ENCODE measurements around the gene OR5B21. TPM values are rescaled to one million over a fixed set of nuclear protein-coding genes. Genes with fewer than 3 reads are reported as not detected.

Gene OR5B21
- total RNA-seq, 1 donor from 2014 or later = not detected

DNA sequence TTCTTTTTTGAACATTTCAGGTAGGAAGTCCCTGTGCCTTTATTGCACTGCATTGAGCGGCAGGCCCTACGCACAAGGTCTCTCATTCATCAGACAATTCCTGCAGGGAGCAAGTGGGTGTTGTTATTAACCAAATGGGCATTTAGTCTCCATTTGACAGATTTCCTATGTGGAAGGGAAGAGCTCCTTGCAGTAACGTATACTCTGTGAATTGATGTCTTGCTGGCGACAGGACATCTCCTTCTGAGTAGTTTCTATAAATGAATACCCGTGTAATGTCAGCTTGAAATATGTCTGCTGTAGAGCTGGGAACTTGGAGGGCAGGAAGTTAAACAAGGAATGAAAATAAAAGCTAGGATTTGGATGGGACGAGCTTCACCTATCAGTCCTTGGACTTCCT lies 3.7 kb downstream of the OR5B21 start:
- H3K36me3 ChIP-seq = no peaks in the 10 kb centered on the region
- no peak overlapping the region for H3K27ac ChIP-seq (replicated peaks)
- no peaks in the 10 kb centered on the region for H3K27me3 ChIP-seq (ENCODE audit: low read depth)
- intact Hi-C loops (cut with micrococcal nuclease) = no loop called here
- no peak for TF ChIP-seq CTCF (IDR thresholded peaks at IDR 0.05; ENCODE audit: borderline replicate concordance)
- H3K4me1 ChIP-seq = no peaks in the 10 kb centered on the region
- no peak overlapping the region for H3K4me3 ChIP-seq
- H3K9me3 ChIP-seq (replicated peaks) = no peaks in the 10 kb centered on the region
- DNase-seq = no peak

- Histone ChIP-seq H3K36me3 (no peaks in the 10 kb centered on the region), H3K4me3 (no peak overlapping the region), H3K9me3 (replicated peaks) (no peaks in the 10 kb centered on the region), H3K4me1 (no peaks in the 10 kb centered on the region), H3K27me3 (ENCODE audit: low read depth) (no peaks in the 10 kb centered on the region), H3K27ac (replicated peaks) (no peak overlapping the region)
- TF ChIP-seq CTCF (IDR thresholded peaks at IDR 0.05; ENCODE audit: borderline replicate concordance) = no peak
- DNase-seq = no peak
- intact Hi-C loops (cut with micrococcal nuclease) = no loop called here
Observed at GRCh38 chr11:58503361-58503856, 4.5 kb downstream of the OR5B21 start.

DNA sequence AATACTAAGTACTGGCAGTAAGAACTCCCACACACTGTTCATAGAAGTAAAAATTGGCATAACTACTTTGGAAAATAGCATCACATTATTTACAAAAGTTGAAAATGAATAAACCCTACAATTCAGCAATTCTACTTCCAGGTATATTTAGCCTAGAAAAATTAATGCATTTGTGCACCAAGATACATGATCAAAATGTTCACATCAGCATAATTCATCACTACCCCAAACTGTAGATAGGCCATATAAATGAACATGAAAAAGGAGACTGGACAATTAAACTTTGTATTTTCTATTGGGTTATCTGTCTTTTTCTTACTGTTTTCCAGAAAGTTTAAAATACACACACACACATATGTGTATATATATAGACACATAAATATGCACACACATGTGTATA lies 5.9 kb downstream of the OR5B21 start:
- Histone ChIP-seq H3K9me3 (replicated peaks) (no peaks in the 10 kb centered on the region), H3K27ac (replicated peaks) (no peak overlapping the region), H3K4me1 (no peaks in the 10 kb centered on the region), H3K4me3 (no peak overlapping the region), H3K36me3 (no peaks in the 10 kb centered on the region), H3K27me3 (ENCODE audit: low read depth) (no peaks in the 10 kb centered on the region)
- TF ChIP-seq CTCF (IDR thresholded peaks at IDR 0.05; ENCODE audit: borderline replicate concordance) = no peak
- intact Hi-C loops (cut with micrococcal nuclease) = no loop called here
- DNase-seq = no peak

- Histone ChIP-seq H3K36me3 (no peaks in the 10 kb centered on the region), H3K9me3 (replicated peaks) (no peaks in the 10 kb centered on the region), H3K27ac (replicated peaks) (no peak overlapping the region), H3K27me3 (ENCODE audit: low read depth) (no peaks in the 10 kb centered on the region), H3K4me3 (no peak overlapping the region), H3K4me1 (peaks cover 3% of the 10 kb centered on the region)
- intact Hi-C loops (cut with micrococcal nuclease) = no loop called here
- no peak for TF ChIP-seq CTCF (IDR thresholded peaks at IDR 0.05; ENCODE audit: borderline replicate concordance)
- DNase-seq = no peak
Observed at GRCh38 chr11:58498464-58498863, 9.4 kb downstream of the OR5B21 start.

DNA sequence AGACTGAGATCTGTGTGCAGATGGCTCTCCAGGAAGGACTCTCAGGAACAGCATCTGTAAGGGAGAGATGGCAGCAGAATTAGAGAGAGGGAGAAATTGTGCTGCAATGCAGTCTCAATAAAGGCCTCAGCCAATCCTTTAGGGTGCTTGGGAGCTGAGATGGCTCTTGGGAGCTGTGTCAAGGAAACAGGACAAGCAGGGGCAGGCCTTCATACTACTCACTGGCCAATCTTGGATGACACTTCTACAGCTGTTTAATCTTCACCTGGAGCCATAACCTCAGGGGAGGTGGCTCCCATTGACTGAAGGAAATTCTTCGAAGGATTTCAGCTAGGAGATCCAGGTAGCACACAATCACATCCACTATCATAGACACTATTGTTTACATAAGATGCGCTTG lies 10.0 kb downstream of the OR5B21 start:
- no peak for TF ChIP-seq CTCF (IDR thresholded peaks at IDR 0.05; ENCODE audit: borderline replicate concordance)
- H3K4me3 ChIP-seq = no peak overlapping the region
- H3K27ac ChIP-seq (replicated peaks) = no peak overlapping the region
- H3K36me3 ChIP-seq = no peaks in the 10 kb centered on the region
- intact Hi-C loops (cut with micrococcal nuclease) = no loop called here
- peaks cover 3% of the 10 kb centered on the region for H3K4me1 ChIP-seq
- H3K9me3 ChIP-seq (replicated peaks) = no peaks in the 10 kb centered on the region
- no peaks in the 10 kb centered on the region for H3K27me3 ChIP-seq (ENCODE audit: low read depth)
- DNase-seq = no peak

DNA sequence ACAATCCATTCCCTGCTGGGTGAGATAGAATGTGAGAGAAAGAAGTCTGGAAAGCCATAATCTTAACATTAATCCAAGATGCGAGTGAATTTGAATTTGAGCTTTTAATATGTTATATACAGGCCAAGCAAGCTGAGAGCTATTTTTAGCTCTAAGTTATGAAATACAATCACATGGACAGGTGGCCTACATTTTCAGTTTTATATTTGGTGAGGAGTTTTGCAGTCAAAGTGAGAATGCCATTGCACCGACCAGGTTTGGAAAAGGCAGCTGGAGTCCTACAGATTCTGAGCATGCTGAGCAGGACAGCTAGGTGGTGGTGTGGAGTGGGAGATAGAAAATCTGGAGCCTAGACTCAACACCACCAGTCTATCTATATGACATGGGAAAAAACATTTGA lies 12.0 kb downstream of the OR5B21 start:
- DNase-seq = no peak
- no peak overlapping the region for H3K4me3 ChIP-seq
- H3K36me3 ChIP-seq = no peaks in the 10 kb centered on the region
- H3K4me1 ChIP-seq = peaks cover 3% of the 10 kb centered on the region
- intact Hi-C loops (cut with micrococcal nuclease) = no loop called here
- no peak for TF ChIP-seq CTCF (IDR thresholded peaks at IDR 0.05; ENCODE audit: borderline replicate concordance)
- H3K9me3 ChIP-seq (replicated peaks) = no peaks in the 10 kb centered on the region
- H3K27ac ChIP-seq (replicated peaks) = peak overlapping the region; percentile 7
- no peaks in the 10 kb centered on the region for H3K27me3 ChIP-seq (ENCODE audit: low read depth)

All from left ventricle myocardium inferior (tissue), 1 donor.